ENCODE measurements around the gene IPO9. TPM values are rescaled to one million over a fixed set of nuclear protein-coding genes. Genes with fewer than 3 reads are reported as not detected.

IPO9 gene
- total RNA-seq, 1 experiment from 2014 or later: 80.6 TPM

- no peaks in the 10 kb centered on the region for H3K79me2 ChIP-seq (ENCODE audit: insufficient read depth, low read length)
- intact Hi-C loops (cut with micrococcal nuclease): no loop called here
- no peaks in the 10 kb centered on the region for H3K9me2 ChIP-seq (ENCODE audit: insufficient read depth)
- TF ChIP-seq EGR1 (IDR thresholded peaks at IDR 0.05; ENCODE audit: low read depth): no peak
- no peak for TF ChIP-seq ELF1 (IDR thresholded peaks at IDR 0.05; ENCODE audit: borderline replicate concordance, low read depth)
- no peak for TF ChIP-seq TCF7L2 (IDR thresholded peaks at IDR 0.05; ENCODE audit: borderline replicate concordance, extremely low read depth, insufficient read depth, insufficient read length)
- TF ChIP-seq YY1 (IDR thresholded peaks at IDR 0.05; ENCODE audit: extremely low read depth, insufficient replicate concordance, low read depth, low read length): no peak
- no peak for TF ChIP-seq POLR2A (IDR thresholded peaks at IDR 0.05; ENCODE audit: borderline replicate concordance, extremely low read depth, insufficient read depth, insufficient read length)
- no peak for TF ChIP-seq CTCF (IDR thresholded peaks at IDR 0.05 in 2 of 3, conservative IDR thresholded peaks at IDR 0.05 in 1 of 3; ENCODE audit: borderline replicate concordance in 1 of 3, insufficient read depth in 1 of 3, low read depth in 2 of 3, low read length in 2 of 3)
- no peak for TF ChIP-seq SRF (IDR thresholded peaks at IDR 0.05; ENCODE audit: low read depth)
- TF ChIP-seq FOSL1 (IDR thresholded peaks at IDR 0.05; ENCODE audit: low read depth): no peak
- no peak for TF ChIP-seq ZBTB33 (IDR thresholded peaks at IDR 0.05; ENCODE audit: extremely low read depth, insufficient replicate concordance, low read length)
- TF ChIP-seq MAX (IDR thresholded peaks at IDR 0.05): no peak
- TF ChIP-seq ZNF274 (IDR thresholded peaks at IDR 0.05; ENCODE audit: low read depth, low read length): no peak
- TF ChIP-seq EZH2 (IDR thresholded peaks at IDR 0.05): no peak
- no peak for TF ChIP-seq CEBPB (IDR thresholded peaks at IDR 0.05; ENCODE audit: low read depth)
- TF ChIP-seq SIN3A (IDR thresholded peaks at IDR 0.05; ENCODE audit: low read depth): no peak
- TF ChIP-seq SP1 (IDR thresholded peaks at IDR 0.05; ENCODE audit: low read depth): no peak
- ChIA-PET RAD21 (ENCODE audit: low non-redundant PET in 1 of 2, low total read pairs in 2 of 2, uncharacterized antibody in 2 of 2, unreplicated experiment in 2 of 2) (no interaction called here), CTCF (interaction anchor here (1.0 to 1.6 kb wide), 2 partner anchors 9 kb away, joined by 4 to 6 read pairs; no protein-coding TSS in a partner anchor), POLR2A (no interaction called here)
- no peak overlapping the region for H3K4me2 ChIP-seq (ENCODE audit: low read length)
- H4K20me1 ChIP-seq (ENCODE audit: insufficient read depth): no peaks in the 10 kb centered on the region
- no peak for DNase-seq (ENCODE audit: low read depth, low spot score)
- BruUV-seq (replicated peaks): no TSS peak
- H3K27ac ChIP-seq (ENCODE audit: low read depth, low read length): no peak overlapping the region
- H3K4me1 ChIP-seq (ENCODE audit: control insufficient read depth in 1 of 2, insufficient read depth in 2 of 2, low read length in 2 of 2): no peaks in the 10 kb centered on the region
- no peak for ATAC-seq
- no peak overlapping the region for H2AFZ ChIP-seq (ENCODE audit: low read depth, low read length, poor library complexity, severe bottlenecking)
- no peaks in the 10 kb centered on the region for H3K36me3 ChIP-seq (ENCODE audit: control insufficient read depth in 1 of 2, insufficient read depth in 2 of 2, low read length in 2 of 2)
- H3K9me3 ChIP-seq (ENCODE audit: control insufficient read depth in 1 of 2, insufficient read depth in 1 of 2, low read depth in 1 of 2, low read length in 2 of 2): no peaks in the 10 kb centered on the region
- no peak overlapping the region for H3K9ac ChIP-seq (ENCODE audit: low read length)
- no peak overlapping the region for H3K4me3 ChIP-seq (replicated peaks in 1 of 2; ENCODE audit: low read depth in 1 of 2, low read length in 2 of 2)
- no peaks in the 10 kb centered on the region for H3K27me3 ChIP-seq (ENCODE audit: insufficient read depth, low read length)
Observed at GRCh38 chr1:201905234-201905890, 76.4 kb downstream of the IPO9 start.
